ENCODE data around the gene GRAMD1A.

DNA sequence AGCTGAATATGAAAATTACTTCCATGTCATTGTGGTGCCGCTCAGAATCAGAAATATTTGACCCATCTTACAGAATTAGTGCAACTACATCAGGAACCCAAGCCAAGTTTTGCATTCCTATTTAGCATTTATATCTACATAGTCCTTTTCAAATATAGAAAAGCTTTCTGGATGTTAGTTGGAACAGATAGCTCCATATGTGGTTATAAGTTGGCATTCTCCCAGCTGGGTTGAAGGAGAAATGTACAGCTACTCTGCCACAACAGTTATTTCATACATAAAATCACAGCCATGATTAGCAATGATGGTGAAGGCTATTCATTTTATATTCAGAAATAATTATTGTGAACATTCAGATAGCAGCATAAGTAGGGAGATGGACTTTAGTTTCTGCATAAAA lies 69.6 kb downstream of the GRAMD1A start:
- TF ChIP-seq, protein P1, sequence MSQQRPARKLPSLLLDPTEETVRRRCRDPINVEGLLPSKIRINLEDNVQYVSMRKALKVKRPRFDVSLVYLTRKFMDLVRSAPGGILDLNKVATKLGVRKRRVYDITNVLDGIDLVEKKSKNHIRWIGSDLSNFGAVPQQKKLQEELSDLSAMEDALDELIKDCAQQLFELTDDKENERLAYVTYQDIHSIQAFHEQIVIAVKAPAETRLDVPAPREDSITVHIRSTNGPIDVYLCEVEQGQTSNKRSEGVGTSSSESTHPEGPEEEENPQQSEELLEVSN (IDR thresholded peaks at IDR 0.05), result no peak
- no peak for TF ChIP-seq ZNF274 (IDR thresholded peaks at IDR 0.05; ENCODE audit: borderline replicate concordance, extremely low read depth, low read length)
- TF ChIP-seq, protein P2, sequence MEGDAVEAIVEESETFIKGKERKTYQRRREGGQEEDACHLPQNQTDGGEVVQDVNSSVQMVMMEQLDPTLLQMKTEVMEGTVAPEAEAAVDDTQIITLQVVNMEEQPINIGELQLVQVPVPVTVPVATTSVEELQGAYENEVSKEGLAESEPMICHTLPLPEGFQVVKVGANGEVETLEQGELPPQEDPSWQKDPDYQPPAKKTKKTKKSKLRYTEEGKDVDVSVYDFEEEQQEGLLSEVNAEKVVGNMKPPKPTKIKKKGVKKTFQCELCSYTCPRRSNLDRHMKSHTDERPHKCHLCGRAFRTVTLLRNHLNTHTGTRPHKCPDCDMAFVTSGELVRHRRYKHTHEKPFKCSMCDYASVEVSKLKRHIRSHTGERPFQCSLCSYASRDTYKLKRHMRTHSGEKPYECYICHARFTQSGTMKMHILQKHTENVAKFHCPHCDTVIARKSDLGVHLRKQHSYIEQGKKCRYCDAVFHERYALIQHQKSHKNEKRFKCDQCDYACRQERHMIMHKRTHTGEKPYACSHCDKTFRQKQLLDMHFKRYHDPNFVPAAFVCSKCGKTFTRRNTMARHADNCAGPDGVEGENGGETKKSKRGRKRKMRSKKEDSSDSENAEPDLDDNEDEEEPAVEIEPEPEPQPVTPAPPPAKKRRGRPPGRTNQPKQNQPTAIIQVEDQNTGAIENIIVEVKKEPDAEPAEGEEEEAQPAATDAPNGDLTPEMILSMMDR (IDR thresholded peaks at IDR 0.05; ENCODE audit: control extremely low read depth in 1 of 3, insufficient read depth in 1 of 3, low read depth in 1 of 3, low read length in 3 of 3), result no peak
- no peak for TF ChIP-seq RNF2 (IDR thresholded peaks at IDR 0.05; ENCODE audit: borderline replicate concordance, low read depth, low read length, missing control alignments, poor library complexity, severe bottlenecking)
- no peak for TF ChIP-seq SP1 (IDR thresholded peaks at IDR 0.05; ENCODE audit: low read depth, low read length)
- TF ChIP-seq NANOG (IDR thresholded peaks at IDR 0.05; ENCODE audit: insufficient read depth, low read depth, low read length, poor library complexity, severe bottlenecking), result no peak
- TF ChIP-seq KDM1A (IDR thresholded peaks at IDR 0.05; ENCODE audit: borderline replicate concordance, low read length), result no peak
- no peak for TF ChIP-seq POLR2A (IDR thresholded peaks at IDR 0.05; ENCODE audit: control extremely low read depth in 1 of 2, low read depth in 2 of 2, low read length in 2 of 2)
- TF ChIP-seq TEAD4 (IDR thresholded peaks at IDR 0.05; ENCODE audit: low read depth, low read length), result no peak
- no peak for TF ChIP-seq CHD1 (IDR thresholded peaks at IDR 0.05; ENCODE audit: low read depth, low read length)

Measured in H1 (cell line).